H1 (cell line): Measurements from ENCODE around the gene PLEKHG3. TPM values are rescaled to one million over a fixed set of nuclear protein-coding genes. Genes with fewer than 3 reads are reported as not detected.

Experiments
- CTCF ChIA-PET: fragments of 300-600 bp; sonication (Branson Sonifier 250); formaldehyde crosslinking; loops from one replicate; lab custom pipeline; 2021; ENCODE audit not compliant: partially characterized antibody; lab: Charles Lee
- POLR2A ChIA-PET: fragments of 300-600 bp; sonication (Branson Sonifier 250); formaldehyde crosslinking; loops from one replicate; lab custom pipeline; 2021; ENCODE audit warnings: inconsistent platforms; ENCODE audit not compliant: partially characterized antibody; lab: Charles Lee
- DNase-seq, 2 experiments: peaks; one replicate each; pipeline versions ENCODE4 v3.0.0 to v3.0.0-alpha.2; 2010 to 2022; ENCODE audit warnings: low spot score in 2 of 2, low read depth in 1 of 2, mixed read lengths in 1 of 2
- FAIRE-seq: peaks from 2 replicates; lab custom pipeline; 2011; peaks lifted over from hg19 to GRCh38; lab: Jason Lieb, UNC
- H2AFZ ChIP-seq: 2 replicates; pipeline ENCODE4 v1.8.1; 2012; ENCODE audit warnings: low read length, inconsistent platforms
- H2AK5ac ChIP-seq: 2 replicates; pipeline ENCODE4 v1.6.1; 2013; ENCODE audit warnings: low read depth, low read length
- H2BK120ac ChIP-seq: replicated peaks from 2 replicates; pipeline ENCODE3; 2013; ENCODE audit warnings: low read depth, low read length, inconsistent platforms
- H2BK12ac ChIP-seq: 2 replicates; pipeline ENCODE4 v1.6.1; 2013; ENCODE audit warnings: low read depth, low read length
- H2BK15ac ChIP-seq: 2 replicates; pipeline ENCODE4 v1.6.1; 2013; ENCODE audit warnings: low read length
- H2BK20ac ChIP-seq: 2 replicates; pipeline ENCODE4 v1.6.1; 2013; ENCODE audit warnings: low read length
- H2BK5ac ChIP-seq: 2 replicates; pipeline ENCODE4 v1.6.1; 2013; ENCODE audit warnings: low read depth, low read length
- H3K14ac ChIP-seq: 2 replicates; pipeline ENCODE4 v1.6.1; 2013; ENCODE audit warnings: inconsistent platforms; ENCODE audit not compliant: insufficient read length
- H3K18ac ChIP-seq: 2 replicates; pipeline ENCODE4 v1.6.1; 2013; ENCODE audit warnings: low read length; ENCODE audit errors: extremely low read depth
- H3K23ac ChIP-seq: 2 replicates; pipeline ENCODE4 v1.6.1; 2013; ENCODE audit warnings: inconsistent platforms; ENCODE audit not compliant: insufficient read length
- H3K23me2 ChIP-seq: 2 replicates; pipeline ENCODE4 v1.6.1; 2013; ENCODE audit warnings: low read depth, low read length
- H3K27ac ChIP-seq: 2 replicates; pipeline ENCODE4 v1.6.1; 2011; ENCODE audit warnings: low read depth, low read length, inconsistent platforms
- H3K27me3 ChIP-seq, 4 experiments: replicated peaks in 1 of 4; 1 replicate in 1 of 4; 2 replicates in 3 of 4; pipeline versions ENCODE4 v1.6.1 to v1.8.1; 2011 to 2013; ENCODE audit warnings: low read length in 3 of 4, mild to moderate bottlenecking in 3 of 4, inconsistent platforms in 2 of 4, mixed read lengths in 2 of 4, moderate library complexity in 1 of 4; ENCODE audit not compliant: control insufficient read depth in 3 of 4, insufficient read depth in 3 of 4; ENCODE audit errors: extremely low read depth in 1 of 4
- H3K36me3 ChIP-seq, 4 experiments: 2 replicates each; pipeline versions ENCODE4 v1.6.1 to v1.8.1; 2011 to 2013; ENCODE audit warnings: mild to moderate bottlenecking in 4 of 4, low read length in 3 of 4, moderate library complexity in 2 of 4, control low read depth in 1 of 4, inconsistent platforms in 1 of 4; ENCODE audit not compliant: insufficient read depth in 4 of 4, control insufficient read depth in 2 of 4
- H3K4ac ChIP-seq: replicated peaks from 2 replicates; pipeline ENCODE3; 2013; ENCODE audit warnings: low read length, low read depth, mixed read lengths, inconsistent platforms; ENCODE audit not compliant: insufficient read length
- H3K4me1 ChIP-seq, 4 experiments: replicated peaks in 1 of 4; 1 replicate in 1 of 4; 2 replicates in 3 of 4; pipeline versions ENCODE4 v1.6.1 to v1.8.1; 2011 to 2013; ENCODE audit warnings: low read length in 3 of 4, inconsistent platforms in 2 of 4, mixed read lengths in 1 of 4; ENCODE audit not compliant: insufficient read depth in 4 of 4, control insufficient read depth in 3 of 4
- H3K4me2 ChIP-seq, 2 experiments: 2 replicates each; pipeline versions ENCODE4 v1.6.1 to v1.8.1; 2011 to 2013; ENCODE audit warnings: low read depth in 2 of 2, low read length in 2 of 2, control low read depth in 1 of 2, inconsistent platforms in 1 of 2, mild to moderate bottlenecking in 1 of 2; ENCODE audit not compliant: insufficient read depth in 1 of 2
- H3K4me3 ChIP-seq, 4 experiments: fragments of 200-600, 300-600 bp in 1 of 4; sonication (generic), shearing (Covaris generic), sonication (Bioruptor Twin) in 1 of 4; 2 replicates each; pipeline versions ENCODE4 v1.5.1 to v1.8.1; 2011 to 2016; ENCODE audit warnings: low read length in 4 of 4, low read depth in 3 of 4, control low read depth in 2 of 4, inconsistent platforms in 2 of 4, mild to moderate bottlenecking in 2 of 4, mixed read lengths in 1 of 4, moderate library complexity in 1 of 4; ENCODE audit not compliant: insufficient read depth in 2 of 4; ENCODE audit errors: extremely low read depth in 1 of 4
- H3K56ac ChIP-seq: replicated peaks from 2 replicates; pipeline ENCODE3; 2013; ENCODE audit warnings: low read depth, mild to moderate bottlenecking, mixed read lengths, low read length, inconsistent platforms; ENCODE audit not compliant: insufficient read length
- H3K79me1 ChIP-seq: 2 replicates; pipeline ENCODE4 v1.6.1; 2013; ENCODE audit warnings: low read depth, low read length, control low read depth
- H3K79me2 ChIP-seq, 2 experiments: 2 replicates each; pipeline versions ENCODE4 v1.6.1 to v1.8.1; 2012 to 2013; ENCODE audit warnings: low read length in 2 of 2, mild to moderate bottlenecking in 2 of 2, inconsistent platforms in 1 of 2; ENCODE audit not compliant: insufficient read depth in 2 of 2, control insufficient read depth in 1 of 2
- H3K9ac ChIP-seq, 4 experiments: replicated peaks in 1 of 4; 1 replicate in 1 of 4; 2 replicates in 3 of 4; pipeline versions ENCODE4 v1.6.1 to v1.8.1; 2011 to 2013; ENCODE audit warnings: low read depth in 3 of 4, low read length in 3 of 4, control low read depth in 2 of 4, mild to moderate bottlenecking in 2 of 4, moderate library complexity in 2 of 4, inconsistent platforms in 1 of 4; ENCODE audit errors: extremely low read depth in 1 of 4
- H3K9me3 ChIP-seq, 2 experiments: 2 replicates each; pipeline versions ENCODE4 v1.6.1 to v1.8.1; 2012 to 2013; ENCODE audit warnings: mild to moderate bottlenecking in 2 of 2, moderate library complexity in 2 of 2, control low read depth in 1 of 2, inconsistent platforms in 1 of 2, low read depth in 1 of 2, low read length in 1 of 2, mixed read lengths in 1 of 2; ENCODE audit not compliant: insufficient read depth in 2 of 2
- H4K20me1 ChIP-seq, 2 experiments: replicated peaks in 1 of 2; 2 replicates each; pipeline versions ENCODE3 to v1.8.1; 2011 to 2013; ENCODE audit warnings: inconsistent platforms in 2 of 2, low read length in 2 of 2, mild to moderate bottlenecking in 1 of 2; ENCODE audit not compliant: insufficient read depth in 2 of 2, control insufficient read depth in 1 of 2
- H4K5ac ChIP-seq: 2 replicates; pipeline ENCODE4 v1.6.1; 2013; ENCODE audit warnings: low read length, low read depth, mixed read lengths, inconsistent platforms; ENCODE audit not compliant: insufficient read length
- H4K8ac ChIP-seq: 2 replicates; pipeline ENCODE4 v1.8.0; 2013; ENCODE audit warnings: mild to moderate bottlenecking, moderate library complexity, low read length, inconsistent platforms; ENCODE audit not compliant: insufficient read depth; ENCODE audit errors: extremely low read depth
- H4K91ac ChIP-seq: replicated peaks from 2 replicates; pipeline ENCODE3; 2013; ENCODE audit warnings: low read length, mixed read lengths, inconsistent platforms; ENCODE audit not compliant: insufficient read length
- BRCA1 ChIP-seq: IDR thresholded peaks from 2 replicates; pipeline ENCODE4 v1.6.1; 2012; ENCODE audit warnings: low read depth, low read length, improper control_type of control experiment
- CEBPB ChIP-seq: IDR thresholded peaks from 2 replicates; pipeline ENCODE4 v1.6.1; 2012; ENCODE audit warnings: low read depth, low read length
- RXRA ChIP-seq: IDR thresholded peaks from 2 replicates; pipeline ENCODE4 v1.6.1; 2011; ENCODE audit warnings: low read depth, mild to moderate bottlenecking, low read length, moderate library complexity; ENCODE audit not compliant: insufficient read depth
- YY1 ChIP-seq: IDR thresholded peaks from 2 replicates; pipeline ENCODE4 v1.6.1; 2011; ENCODE audit warnings: low read depth, mild to moderate bottlenecking, low read length
- WGBS, 2 experiments: shearing (Covaris generic) in 1 of 2; methylation state at CpG; one replicate each; pipeline versions ENCODE4 v1.1.6 to v1.1.7; 2013 to 2015; ENCODE audit warnings: low lambda C conversion rate in 2 of 2, mixed read lengths in 2 of 2, inconsistent platforms in 1 of 2, low coverage in 1 of 2, missing lambda C conversion rate in 1 of 2; ENCODE audit not compliant: insufficient replicate concordance in 2 of 2, insufficient coverage in 1 of 2, insufficient read length in 1 of 2; ENCODE audit errors: extremely low coverage in 1 of 2, missing lambda C conversion rate in 1 of 2; 5-methylcytosine and 5-hydroxymethylcytosine counted together
- polyA plus RNA-seq, 7 experiments: library from polyadenylated mRNA; depleted of rRNA in 3 of 7; stranded (reverse) in 5 of 7; unstranded in 2 of 7; fragments of >200 nt in 5 of 7; fragments of 200-250 nt in 2 of 7; gene quantifications; 1 replicate in 5 of 7; 2 replicates in 1 of 7; 4 replicates in 1 of 7; pipeline versions ENCODE4 v1.2.1 to v1.2.3, GENCODE V29; 2011 to 2013; ENCODE audit warnings: missing spikeins in 2 of 7, mixed read lengths in 2 of 7
- total RNA-seq: library from RNA; stranded (reverse); fragmentation: NEBNext Ultra II Directional; extraction: Animal tissue kit (Norgen Biotek cat#: 25700); gene quantifications from 2 replicates; pipeline ENCODE4 v1.2.1, GENCODE V29; 2021

Gene PLEKHG3
- total and polyA plus RNA-seq, 2 of the 8 experiments (the other 6 are each of a cell fraction or from before 2014, with no cell fraction given), result 43.4 to 90.6 TPM

- WGBS, 2 experiments, result 95% methylated on average over 5 of the region's 6 CpGs; no CpG with 5 or more reads in 1 of the 2 experiments
- Histone ChIP-seq H3K23me2 (no peaks in the 10 kb centered on the region), H3K23ac (no peak overlapping the region), H3K4me1 (no peaks in the 10 kb centered on the region), H3K9ac (no peak overlapping the region), H2AFZ (peak overlapping the region; percentile 4; the same call in 1 of the 2 replicates), H3K9me3 (peaks cover 0 to 3% of the 10 kb centered on the region in 2 experiments; a peak in 1 of 4 replicates), H4K91ac (no peak overlapping the region), H4K8ac (no peak overlapping the region), H2BK20ac (no peak overlapping the region; the same call in 1 of the 2 replicates), H3K4me3 (no peak overlapping the region), H3K79me1 (no peaks in the 10 kb centered on the region), H2BK15ac (no peak overlapping the region), H3K27me3 (no peaks in the 10 kb centered on the region), H3K36me3 (no peaks in the 10 kb centered on the region), H4K5ac (no peak overlapping the region), H2BK5ac (no peak overlapping the region), H3K4me2 (no peak overlapping the region), H3K14ac (no peak overlapping the region), H2AK5ac (no peak overlapping the region), H3K18ac (no peak overlapping the region), H3K79me2 (no peaks in the 10 kb centered on the region), H3K4ac (no peak overlapping the region), H2BK120ac (no peak overlapping the region), H3K27ac (no peak overlapping the region), H4K20me1 (no peaks in the 10 kb centered on the region), H2BK12ac (no peak overlapping the region), H3K56ac (no peak overlapping the region)
- no peak for TF ChIP-seq CEBPB
- TF ChIP-seq RXRA, result no peak
- no peak for TF ChIP-seq BRCA1
- no peak for TF ChIP-seq YY1
- DNase-seq (no peak), FAIRE-seq (no peak)
- CTCF ChIA-PET, result interaction anchor here (0.6 to 2.0 kb wide), 5 partner anchors 9 to 137 kb away, joined by 3 to 5 read pairs (median 5); no protein-coding TSS in a partner anchor
- POLR2A ChIA-PET, result no interaction called here
Measured at GRCh38 chr14:64663174-64663573, 41.0 kb upstream of the PLEKHG3 start.
